OCI-LY1 (cell line): ENCODE measurements around the gene MAD1L1.

Experiments
- H2AFZ ChIP-seq: fragments of 200-600 bp; sonication (generic), shearing (Covaris generic); 2 replicates; pipeline ENCODE4 v1.6.0; 2014; ENCODE audit warnings: antibody characterized with exemption, mild to moderate bottlenecking, low read length
- H3F3A ChIP-seq: fragments of 200-600 bp; sonication (generic), shearing (Covaris generic); 2 replicates; pipeline ENCODE4 v1.6.0; 2014; ENCODE audit warnings: mild to moderate bottlenecking, antibody characterized with exemption, low read length, moderate library complexity; ENCODE audit not compliant: insufficient read depth
- H3K27ac ChIP-seq: fragments of 200-600 bp; sonication (generic); 2 replicates; pipeline ENCODE4 v1.5.1; 2014; ENCODE audit warnings: low read length, mixed run types, mild to moderate bottlenecking, low read depth; ENCODE audit not compliant: poor library complexity, severe bottlenecking
- H3K27me3 ChIP-seq: fragments of 200-600 bp; sonication (generic); 2 replicates; pipeline ENCODE4 v1.6.0; 2014; ENCODE audit warnings: antibody characterized with exemption, mild to moderate bottlenecking, low read length, moderate library complexity; ENCODE audit not compliant: insufficient read depth
- H3K36me3 ChIP-seq: fragments of 200-600 bp; sonication (generic); 2 replicates; pipeline ENCODE4 v1.6.1; 2014; ENCODE audit warnings: mild to moderate bottlenecking, antibody characterized with exemption, low read length, moderate library complexity, mixed read lengths; ENCODE audit not compliant: insufficient read depth
- H3K4me1 ChIP-seq: fragments of 200-600 bp; sonication (generic); 2 replicates; pipeline ENCODE4 v1.5.1; 2014; ENCODE audit warnings: mild to moderate bottlenecking, low read length, moderate library complexity; ENCODE audit not compliant: insufficient read depth, severe bottlenecking
- H3K4me2 ChIP-seq: fragments of 200-600 bp; sonication (generic), shearing (Covaris generic); 2 replicates; pipeline ENCODE4 v1.6.1; 2014; ENCODE audit warnings: low read length
- H3K4me3 ChIP-seq: fragments of 200-600 bp; sonication (generic); 2 replicates; pipeline ENCODE4 v1.5.1; 2014; ENCODE audit warnings: low read length, low read depth, mild to moderate bottlenecking, mixed read lengths; ENCODE audit not compliant: poor library complexity, severe bottlenecking
- H3K79me2 ChIP-seq: fragments of 200-600 bp; shearing (Covaris generic); 2 replicates; pipeline ENCODE4 v1.6.1; 2016; ENCODE audit warnings: mixed run types, low read length, mixed read lengths; ENCODE audit not compliant: insufficient read depth
- H3K9ac ChIP-seq: fragments of 200-600 bp; sonication (generic), shearing (Covaris generic); 2 replicates; pipeline ENCODE4 v1.6.1; 2014; ENCODE audit warnings: mild to moderate bottlenecking, low read length, mixed read lengths
- H3K9me2 ChIP-seq: fragments of 200-600 bp; sonication (generic), shearing (Covaris generic); 2 replicates; pipeline ENCODE4 v1.6.1; 2014; ENCODE audit warnings: low read depth, mild to moderate bottlenecking, low read length, mixed read lengths
- H3K9me3 ChIP-seq: fragments of 200-600 bp; shearing (Covaris generic); 2 replicates; pipeline ENCODE4 v1.6.1; 2014; ENCODE audit warnings: low read length, mixed read lengths
- H4K20me1 ChIP-seq: fragments of 200-600 bp; sonication (generic), shearing (Covaris generic); 2 replicates; pipeline ENCODE4 v1.6.0; 2016; ENCODE audit warnings: mild to moderate bottlenecking, low read length; ENCODE audit not compliant: insufficient read depth
- EZH2 ChIP-seq: fragments of 200-600 bp; sonication (generic), shearing (Covaris generic); IDR thresholded peaks from 2 replicates; pipeline ENCODE4 v1.8.0; 2017; ENCODE audit warnings: borderline replicate concordance, mixed run types, mild to moderate bottlenecking, antibody characterized with exemption, low read length, moderate library complexity, mixed read lengths
- TF ChIP-seq, protein P1 (sequence below): fragments of 200-600 bp; sonication (generic), shearing (Covaris generic); IDR thresholded peaks from 2 replicates; pipeline ENCODE4 v1.5.1; 2017; ENCODE audit warnings: mild to moderate bottlenecking, antibody characterized with exemption, low read length, moderate library complexity, mixed read lengths

The MAD1L1 gene

DNA sequence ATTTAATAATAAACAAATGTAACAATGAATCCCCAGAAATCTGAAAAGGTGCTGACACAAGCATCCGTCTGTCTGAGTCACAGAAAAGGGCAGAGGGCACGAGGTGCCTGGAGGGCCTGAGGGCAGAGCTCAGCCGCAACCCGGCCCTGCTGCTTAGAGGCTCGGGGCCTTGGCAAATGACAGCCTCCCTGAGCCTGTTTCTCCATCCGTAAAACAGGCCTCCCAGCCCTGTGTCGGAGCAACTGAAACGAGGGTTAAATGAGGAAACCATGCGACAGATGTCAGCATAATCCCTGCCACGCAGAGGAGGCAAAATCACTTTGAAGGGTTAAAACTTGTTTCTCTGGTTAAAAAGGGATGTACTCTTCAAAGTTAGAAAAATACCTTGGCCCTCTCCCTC, 34.2 kb upstream of the MAD1L1 start:
- no peak overlapping the region for H2AFZ ChIP-seq
- no peak overlapping the region for H3K4me2 ChIP-seq
- H3K27me3 ChIP-seq: no peaks in the 10 kb centered on the region
- no peaks in the 10 kb centered on the region for H4K20me1 ChIP-seq
- H3K79me2 ChIP-seq: no peaks in the 10 kb centered on the region
- H3K9ac ChIP-seq: no peak overlapping the region
- H3K4me1 ChIP-seq: peaks cover 4% of the 10 kb centered on the region
- peaks cover 15% of the 10 kb centered on the region; the same call in 1 of the 2 replicates for H3K36me3 ChIP-seq
- no peaks in the 10 kb centered on the region for H3K9me2 ChIP-seq
- no peak for TF ChIP-seq EZH2
- TF ChIP-seq, protein P1, sequence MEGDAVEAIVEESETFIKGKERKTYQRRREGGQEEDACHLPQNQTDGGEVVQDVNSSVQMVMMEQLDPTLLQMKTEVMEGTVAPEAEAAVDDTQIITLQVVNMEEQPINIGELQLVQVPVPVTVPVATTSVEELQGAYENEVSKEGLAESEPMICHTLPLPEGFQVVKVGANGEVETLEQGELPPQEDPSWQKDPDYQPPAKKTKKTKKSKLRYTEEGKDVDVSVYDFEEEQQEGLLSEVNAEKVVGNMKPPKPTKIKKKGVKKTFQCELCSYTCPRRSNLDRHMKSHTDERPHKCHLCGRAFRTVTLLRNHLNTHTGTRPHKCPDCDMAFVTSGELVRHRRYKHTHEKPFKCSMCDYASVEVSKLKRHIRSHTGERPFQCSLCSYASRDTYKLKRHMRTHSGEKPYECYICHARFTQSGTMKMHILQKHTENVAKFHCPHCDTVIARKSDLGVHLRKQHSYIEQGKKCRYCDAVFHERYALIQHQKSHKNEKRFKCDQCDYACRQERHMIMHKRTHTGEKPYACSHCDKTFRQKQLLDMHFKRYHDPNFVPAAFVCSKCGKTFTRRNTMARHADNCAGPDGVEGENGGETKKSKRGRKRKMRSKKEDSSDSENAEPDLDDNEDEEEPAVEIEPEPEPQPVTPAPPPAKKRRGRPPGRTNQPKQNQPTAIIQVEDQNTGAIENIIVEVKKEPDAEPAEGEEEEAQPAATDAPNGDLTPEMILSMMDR: no peak
- H3K9me3 ChIP-seq: no peaks in the 10 kb centered on the region
- no peak overlapping the region for H3K27ac ChIP-seq
- no peaks in the 10 kb centered on the region for H3F3A ChIP-seq
- H3K4me3 ChIP-seq: no peak overlapping the region

DNA sequence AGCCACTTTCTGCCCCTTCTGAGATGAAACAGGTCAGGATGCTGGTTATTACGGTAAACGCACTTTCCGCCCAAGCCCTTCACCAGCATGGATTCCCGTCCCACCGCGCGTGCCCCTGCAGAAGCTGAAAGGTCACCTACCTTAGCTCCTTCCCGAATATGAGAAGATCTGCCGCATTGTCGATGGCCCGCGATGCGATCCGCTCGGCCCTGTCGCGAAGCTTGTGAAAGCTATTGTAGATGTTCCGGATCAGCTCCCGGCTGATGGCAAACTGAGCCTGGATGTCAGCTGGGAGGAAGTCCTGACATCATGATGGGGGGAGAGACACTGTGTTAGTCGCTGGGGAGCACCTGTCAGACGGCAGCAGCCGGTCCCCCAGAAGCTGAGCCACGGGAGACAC, 31.4 kb upstream of the MAD1L1 start:
- Histone ChIP-seq H3K4me2 (no peak overlapping the region), H3K27ac (no peak overlapping the region), H3K79me2 (no peaks in the 10 kb centered on the region), H3K36me3 (peaks cover 9% of the 10 kb centered on the region; the same call in 1 of the 2 replicates), H4K20me1 (no peaks in the 10 kb centered on the region), H3K9ac (no peak overlapping the region), H3K4me1 (peaks cover 13% of the 10 kb centered on the region), H3K27me3 (0 out of 2 replicates have a peak, but pooled peaks cover 6% of the 10 kb centered on the region), H3K9me2 (no peaks in the 10 kb centered on the region), H3F3A (no peaks in the 10 kb centered on the region), H2AFZ (no peak overlapping the region), H3K4me3 (no peak overlapping the region), H3K9me3 (no peaks in the 10 kb centered on the region)
- TF ChIP-seq EZH2: no peak
- TF ChIP-seq, protein P1: no peak

DNA sequence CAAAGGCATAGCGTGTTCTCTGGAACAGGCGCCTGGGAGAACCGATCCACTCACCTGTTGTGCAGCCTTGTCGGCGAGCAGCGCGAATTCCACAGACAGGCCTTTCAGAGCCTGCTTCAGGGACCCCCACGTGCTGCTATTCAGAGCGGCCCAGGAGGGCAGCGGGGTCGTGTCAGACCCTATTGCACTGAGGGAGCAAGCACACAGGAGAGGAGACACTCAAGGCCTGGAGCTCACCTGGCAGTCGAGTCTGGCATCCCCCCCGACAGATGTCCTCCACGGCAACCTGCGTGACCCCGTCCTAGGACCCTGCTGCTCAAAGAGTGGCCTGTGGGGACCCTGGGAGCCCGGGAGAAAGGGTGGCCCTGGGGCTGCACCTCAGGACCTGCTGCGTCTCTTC, 30.4 kb upstream of the MAD1L1 start:
- Histone ChIP-seq H3K27ac (no peak overlapping the region), H2AFZ (no peak overlapping the region), H3K4me2 (no peak overlapping the region), H3K27me3 (0 out of 2 replicates have a peak, but pooled peaks cover 6% of the 10 kb centered on the region), H3K9me3 (no peaks in the 10 kb centered on the region), H3K9me2 (no peaks in the 10 kb centered on the region), H4K20me1 (no peaks in the 10 kb centered on the region), H3K36me3 (peaks cover 9% of the 10 kb centered on the region; the same call in 1 of the 2 replicates), H3K4me3 (no peak overlapping the region), H3K4me1 (peaks cover 20% of the 10 kb centered on the region), H3K79me2 (no peaks in the 10 kb centered on the region), H3K9ac (no peak overlapping the region), H3F3A (no peaks in the 10 kb centered on the region)
- TF ChIP-seq, protein P1: no peak
- no peak for TF ChIP-seq EZH2
